HG03575 (cell line): ENCODE measurements around the gene HMCN2.
"Not testable (repeated sequence)": the region's sequence is repeated elsewhere in the genome, so short reads cannot be mapped to it uniquely, and the experiment has no call there.

ENCODE experiments used
- ATAC-seq: cut with Tn5 transposase; IDR thresholded peaks from one replicate; pipeline ENCODE4 v1.9.1; 2021; ENCODE audit not compliant: unreplicated experiment, insufficient number of reproducible peaks, low FRiP score; ENCODE audit errors: extremely low read depth

The HMCN2 gene

GRCh38 chr9:130262771-130263170 is 2.8 kb upstream of the HMCN2 start:
- no peak for ATAC-seq

DNA sequence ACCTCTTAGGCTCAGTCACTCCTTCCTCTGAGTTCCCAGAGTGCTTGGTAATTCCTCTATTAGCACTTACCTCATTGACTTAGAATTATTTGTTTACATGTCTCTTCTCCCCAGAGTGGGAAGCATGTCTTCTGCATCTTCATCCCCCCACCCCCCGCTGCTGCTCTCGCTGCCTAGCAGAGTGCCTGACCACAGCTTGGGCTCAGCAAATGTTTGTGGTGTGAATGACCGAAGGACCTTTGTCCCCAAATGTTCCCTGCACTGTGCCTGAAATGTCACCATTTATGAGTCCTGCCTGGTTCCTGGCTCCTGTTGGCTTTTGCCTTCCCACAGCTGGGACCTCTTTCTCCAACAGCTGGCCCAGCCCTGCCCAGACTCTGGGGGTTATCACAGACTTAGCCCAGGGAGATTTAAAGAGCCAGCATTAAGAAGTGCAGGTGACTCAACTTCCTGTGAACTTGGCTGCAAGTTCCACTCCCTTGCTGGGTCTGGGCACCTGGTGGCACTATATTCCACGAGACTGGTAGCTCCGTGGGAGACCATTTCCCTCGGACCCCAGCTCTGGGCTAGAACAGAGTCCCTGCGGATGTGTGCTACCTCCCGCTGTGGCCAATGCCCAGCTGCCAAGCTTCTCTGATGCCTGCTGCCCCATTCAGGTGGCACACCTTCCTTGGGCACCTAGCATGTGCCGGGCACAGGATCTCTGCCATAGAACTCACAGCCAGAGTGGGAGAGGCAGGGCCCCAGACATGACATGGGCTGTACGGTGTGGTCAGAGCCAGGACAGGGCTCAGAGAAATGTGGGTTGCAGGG is 1.8 kb upstream of the HMCN2 start:
- ATAC-seq = no peak

GRCh38 chr9:130264414-130265350 is 878 bp upstream of the HMCN2 start:
- no peak for ATAC-seq

GRCh38 chr9:130266236-130267098 is 907 bp downstream of the HMCN2 start:
- no peak for ATAC-seq

GRCh38 chr9:130267930-130268329 is 2.4 kb downstream of the HMCN2 start:
- no peak for ATAC-seq

DNA sequence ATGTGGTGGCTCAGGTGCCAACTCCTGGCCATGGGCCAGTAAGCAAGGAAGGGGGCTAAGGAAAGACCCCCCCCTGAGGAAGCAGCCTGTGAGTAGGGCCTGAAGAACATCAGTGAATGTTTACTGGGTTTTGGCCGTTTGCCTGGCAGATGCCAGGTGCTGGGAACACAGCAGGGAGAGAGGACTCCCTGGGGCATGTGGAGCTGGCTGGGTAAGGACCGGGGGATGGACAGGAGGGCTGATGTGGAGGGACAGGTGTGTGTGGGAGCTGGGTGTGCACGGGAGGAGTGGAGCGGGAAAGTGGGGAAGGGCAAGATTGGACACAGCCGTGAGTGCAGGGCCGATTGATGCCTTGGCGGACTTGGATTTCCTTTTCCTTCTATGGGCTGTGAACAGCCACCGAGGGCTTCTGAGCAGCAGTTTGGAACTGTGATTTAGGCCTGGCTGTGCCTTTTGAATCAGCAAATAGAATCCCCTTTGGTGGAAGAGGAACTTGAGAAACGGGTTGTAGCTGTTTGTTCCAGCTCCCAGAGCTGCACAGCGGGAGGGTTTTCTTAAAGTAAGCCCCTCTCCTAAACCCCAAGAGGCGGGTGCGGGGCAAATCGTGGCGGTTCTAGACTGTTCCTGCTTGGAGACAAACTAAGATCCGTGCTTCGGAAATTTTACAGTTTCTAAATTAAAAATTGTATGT is 3.1 kb downstream of the HMCN2 start:
- ATAC-seq = no peak

- no peak for ATAC-seq
These were observed 5.9 kb downstream of the HMCN2 start for GRCh38 chr9:130271473-130271872.

DNA sequence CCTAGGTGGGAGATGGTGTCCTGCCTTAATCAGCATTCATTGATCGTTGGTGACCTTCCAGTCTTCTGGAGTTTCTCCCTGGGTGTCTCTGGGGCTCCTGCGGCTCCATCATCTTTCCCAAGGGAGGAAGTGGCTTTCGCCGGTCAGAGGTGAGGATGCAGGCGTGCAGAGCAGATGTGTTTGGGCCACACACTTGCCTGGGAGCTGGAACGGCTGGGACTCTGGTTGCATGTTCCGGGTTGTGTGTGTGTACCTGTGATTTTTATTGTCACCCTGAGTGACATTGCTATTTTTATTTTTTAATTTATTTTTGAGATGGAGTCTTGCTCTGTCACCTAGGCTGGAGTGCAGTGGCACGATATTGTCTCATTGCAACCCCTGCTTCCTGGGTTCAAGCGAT is 9.6 kb downstream of the HMCN2 start:
- ATAC-seq = no peak

DNA sequence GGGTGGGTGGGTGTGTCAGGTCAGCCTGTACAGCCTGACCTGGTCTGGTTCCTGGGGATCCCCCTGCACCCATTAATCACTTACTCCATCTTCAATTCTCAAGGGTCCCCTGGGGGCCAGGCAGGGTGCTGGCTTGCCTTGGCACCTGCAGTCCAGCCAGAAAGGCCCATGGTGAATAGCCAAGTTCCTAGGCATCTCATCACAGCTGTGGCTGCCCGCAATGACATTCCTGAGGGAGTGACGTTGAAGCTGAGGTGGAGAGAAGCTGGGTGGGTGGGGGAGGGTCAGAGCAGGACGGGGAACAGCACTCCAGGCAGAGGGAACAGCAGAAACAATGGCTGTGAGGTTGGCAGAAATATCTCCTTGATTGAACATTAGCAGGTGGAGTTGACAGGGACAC is 10.6 kb downstream of the HMCN2 start:
- no peak for ATAC-seq

GRCh38 chr9:130276955-130277354 is 11.4 kb downstream of the HMCN2 start:
- ATAC-seq = no peak

DNA sequence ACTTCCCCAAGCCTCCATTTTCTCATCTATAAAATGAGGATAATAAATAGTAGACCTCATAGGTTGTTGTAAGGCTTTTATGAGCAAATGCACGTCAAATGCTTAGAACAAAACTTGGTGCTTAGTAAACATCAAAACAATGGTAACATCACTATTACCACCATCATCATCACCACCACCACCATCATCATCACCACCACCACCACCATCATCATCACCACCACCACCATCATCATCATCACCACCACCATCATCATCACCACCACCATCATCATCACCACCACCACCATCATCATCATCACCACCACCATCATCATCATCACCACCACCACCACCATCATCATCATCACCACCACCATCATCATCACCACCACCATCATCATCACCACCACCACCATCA is 12.0 kb downstream of the HMCN2 start:
- ATAC-seq = not testable (repeated sequence)

DNA sequence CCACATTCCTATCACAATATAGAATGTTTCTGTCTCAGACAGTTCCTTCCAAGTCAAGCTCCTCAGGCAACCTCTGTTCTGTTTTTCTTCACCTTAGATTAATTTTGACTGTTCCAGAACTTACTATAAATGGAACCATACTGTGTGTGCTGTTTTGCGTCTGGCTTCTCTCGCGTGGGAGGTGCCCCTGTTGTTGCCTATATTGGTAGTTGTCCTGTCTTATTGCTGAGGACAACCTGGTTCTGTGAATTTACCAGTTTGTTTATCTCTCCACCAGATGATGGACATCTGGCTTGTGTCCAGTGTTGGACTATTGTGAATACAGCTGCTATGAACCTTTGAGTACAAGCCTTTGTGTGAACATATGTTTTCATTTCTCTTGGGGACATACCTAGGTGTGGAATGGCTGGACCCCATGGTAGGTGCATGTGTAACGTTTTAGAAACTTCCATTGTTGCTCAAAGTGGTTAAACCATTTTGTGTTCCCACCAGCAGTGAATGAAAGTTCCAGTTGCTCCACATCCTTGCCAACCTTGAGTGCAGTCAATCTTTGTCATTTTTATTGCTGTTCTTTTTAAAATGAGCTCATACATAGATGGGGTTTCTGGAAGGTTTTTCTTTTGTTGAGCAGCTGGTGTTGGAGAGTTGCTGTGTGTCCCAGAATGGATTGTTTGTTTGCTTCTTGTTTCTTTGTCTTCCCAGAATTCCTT is 18.1 kb downstream of the HMCN2 start:
- no peak for ATAC-seq

DNA sequence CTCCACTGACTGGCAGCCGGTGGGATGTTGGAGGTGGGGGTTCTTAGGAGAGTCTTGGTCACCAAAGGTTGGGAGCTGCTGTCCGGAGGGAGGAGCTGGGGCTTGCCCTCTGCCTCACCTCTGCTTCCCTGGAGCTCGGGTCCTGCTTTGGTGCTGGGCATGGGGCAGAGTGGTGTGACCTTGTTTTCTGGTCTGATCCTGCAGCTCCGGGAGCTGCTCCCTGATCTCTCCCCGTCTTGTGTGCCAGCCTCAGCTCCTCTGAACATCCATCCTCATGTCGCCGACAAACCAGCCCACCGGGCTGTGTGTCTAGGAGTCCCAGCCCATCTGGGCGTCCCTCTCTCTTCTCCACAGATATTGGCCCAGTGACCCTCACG is 18.7 kb downstream of the HMCN2 start:
- no peak for ATAC-seq

- no peak for ATAC-seq
These were observed 19.1 kb downstream of the HMCN2 start for GRCh38 chr9:130284690-130285089.

DNA sequence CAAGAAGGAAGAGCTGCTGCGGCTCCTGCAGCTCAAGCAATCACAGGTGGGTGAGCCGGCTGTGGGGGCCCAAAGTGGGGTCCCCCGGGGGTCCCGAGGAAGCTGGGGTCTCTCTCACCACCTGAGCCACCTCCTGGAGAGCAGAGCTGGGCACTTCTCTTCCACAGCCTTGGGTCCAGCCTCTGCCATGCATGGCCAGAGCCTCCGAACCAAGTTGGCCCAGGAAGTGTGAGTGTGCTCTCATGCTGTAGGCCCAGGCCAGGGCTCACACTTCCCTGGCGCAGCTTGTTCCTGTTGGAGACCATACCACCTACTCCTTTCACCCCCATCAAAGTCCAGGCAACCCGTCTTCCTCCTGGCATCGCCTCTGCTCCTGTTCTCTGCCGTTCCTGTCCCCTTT is 19.7 kb downstream of the HMCN2 start:
- no peak for ATAC-seq

- no peak for ATAC-seq
These were observed 20.7 kb downstream of the HMCN2 start for GRCh38 chr9:130286072-130286770.

DNA sequence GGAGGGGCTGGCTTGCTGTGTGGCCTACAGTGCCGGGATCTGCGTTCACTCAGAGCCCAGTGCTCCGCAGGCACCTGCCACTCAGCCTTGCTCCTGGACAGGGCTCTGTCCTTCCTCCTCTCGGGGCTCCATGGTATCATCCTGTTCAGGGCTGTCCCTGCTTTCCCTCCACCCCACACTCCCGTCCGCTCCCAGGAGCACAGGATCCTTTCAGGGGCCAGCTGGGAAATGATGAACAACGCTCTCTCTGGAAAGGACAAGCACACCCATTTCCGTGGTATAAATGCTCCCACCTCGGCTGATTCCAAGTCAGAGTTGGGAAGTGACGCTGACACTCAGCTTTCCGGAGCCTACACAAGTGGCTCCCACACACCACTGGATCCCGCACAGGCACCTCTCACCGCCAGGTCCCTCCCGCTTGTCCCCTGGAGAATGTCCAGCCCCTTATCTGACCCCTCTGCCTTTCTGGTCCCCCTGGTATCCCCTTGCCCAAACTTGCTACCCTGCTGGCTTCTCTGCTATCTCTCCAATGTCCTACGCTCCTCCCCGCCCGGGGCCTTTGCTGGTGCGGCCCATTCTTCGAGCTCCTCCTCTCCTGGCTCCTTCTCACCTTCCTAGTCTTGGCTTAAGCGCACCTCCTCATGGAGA is 21.3 kb downstream of the HMCN2 start:
- ATAC-seq = no peak
